Measurements from ENCODE around the gene TAX1BP1. TPM values are rescaled to one million over a fixed set of nuclear protein-coding genes. Genes with fewer than 3 reads are reported as not detected.

The TAX1BP1 gene
- total RNA-seq, result 82.9 and 87.8 TPM in 2 replicates

GRCh38 chr7:27739909-27740448 lies at the start of gene TAX1BP1:
Gene TAX1BP1 (plus strand): TSS chr7:27740162. CDS start chr7:27748525, 8,363 bp downstream.

Other genes starting within 250 kb of the TAX1BP1 start
- gene HIBADH, start 77.3 kb upstream of the TAX1BP1 start, total RNA-seq, result 32.7 and 34.1 TPM in 2 replicates

Measured in thoracic aorta endothelial cell (primary cell).